T-helper 22 cell (primary cell): Measurements from ENCODE around the gene ROGDI.
A peak's percentile ranks its signal among the peaks of the same experiment; 100 is the strongest.

Experiments
- DNase-seq: peaks from one replicate; pipeline ENCODE4 v3.0.0-alpha.2; 2020; ENCODE audit warnings: low read depth

The ROGDI gene

DNA sequence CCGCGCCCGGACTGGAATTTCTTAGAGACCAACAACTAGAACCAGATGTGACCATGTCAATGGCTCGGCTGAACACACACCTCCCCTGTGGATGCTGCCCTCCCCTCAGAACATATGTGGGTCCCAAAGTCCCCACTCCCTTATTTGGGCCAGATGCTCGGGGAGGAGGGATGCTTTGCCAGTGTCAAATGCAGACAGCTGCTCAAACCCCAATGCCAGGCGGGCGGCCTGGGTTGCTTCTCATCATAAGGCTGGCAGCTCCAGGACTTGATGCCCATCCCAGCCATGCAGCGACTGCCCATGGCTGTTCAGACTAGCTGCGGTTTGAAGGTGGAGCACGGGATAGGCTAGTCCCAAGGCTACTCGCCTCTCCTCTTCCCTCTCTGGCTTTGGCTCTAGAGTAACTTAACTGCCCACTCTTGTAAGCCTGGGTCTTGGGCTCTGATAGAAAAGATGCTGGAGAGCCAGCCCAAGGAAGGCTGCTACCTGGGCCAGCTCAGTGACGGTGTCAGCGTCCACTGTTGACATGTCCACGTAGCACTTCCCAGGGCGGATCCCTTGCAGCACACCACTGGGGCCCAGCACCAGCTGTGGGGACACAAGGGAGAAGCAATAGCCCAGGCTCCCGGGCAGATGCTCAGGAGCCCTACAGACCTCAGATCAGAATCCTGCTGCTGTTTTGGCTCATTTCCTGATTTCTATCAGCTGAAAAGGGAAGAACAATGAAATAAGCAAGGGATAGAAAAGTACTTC, 11.0 kb upstream of the ROGDI start:
- DNase-seq: no peak

DNA sequence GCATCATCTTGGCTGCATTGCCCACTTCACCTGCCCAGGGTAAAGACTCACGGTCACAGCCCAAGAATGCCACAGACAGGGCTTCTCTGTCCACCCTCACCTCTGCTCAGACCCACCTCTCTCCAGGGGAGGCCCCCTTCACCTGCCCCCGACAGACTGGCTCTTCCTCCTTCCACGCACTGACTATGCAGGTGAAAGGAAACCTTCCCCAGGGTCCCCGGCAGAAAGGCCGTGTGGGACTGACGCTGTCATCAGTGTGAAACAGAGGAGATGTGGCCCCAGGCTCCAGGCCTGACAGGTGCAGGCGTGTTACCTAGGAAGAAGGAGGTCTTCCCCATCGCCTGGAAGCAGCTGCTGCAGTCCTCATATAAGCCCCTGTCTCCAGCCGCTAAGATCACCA, 9.3 kb upstream of the ROGDI start:
- DNase-seq: no peak

DNA sequence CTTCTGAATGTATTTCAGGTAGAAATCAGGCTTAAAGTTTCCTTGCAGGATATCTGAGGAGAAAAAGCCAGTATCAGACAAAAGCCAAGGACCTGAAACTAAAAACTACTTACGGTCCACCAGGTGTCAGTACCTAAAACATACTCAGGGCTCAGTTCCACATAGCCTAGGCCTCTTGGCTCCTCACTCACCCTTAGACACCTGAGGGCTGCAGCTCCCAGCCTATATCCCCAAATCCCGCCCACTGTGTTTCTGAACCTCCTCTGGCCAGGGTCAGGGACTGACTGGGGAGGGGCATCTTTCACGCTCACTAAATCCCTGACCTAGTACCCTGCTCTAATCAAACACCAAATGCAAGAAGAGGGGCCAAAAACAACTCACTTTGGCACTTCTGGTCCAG, 8.8 kb upstream of the ROGDI start:
- no peak for DNase-seq

DNA sequence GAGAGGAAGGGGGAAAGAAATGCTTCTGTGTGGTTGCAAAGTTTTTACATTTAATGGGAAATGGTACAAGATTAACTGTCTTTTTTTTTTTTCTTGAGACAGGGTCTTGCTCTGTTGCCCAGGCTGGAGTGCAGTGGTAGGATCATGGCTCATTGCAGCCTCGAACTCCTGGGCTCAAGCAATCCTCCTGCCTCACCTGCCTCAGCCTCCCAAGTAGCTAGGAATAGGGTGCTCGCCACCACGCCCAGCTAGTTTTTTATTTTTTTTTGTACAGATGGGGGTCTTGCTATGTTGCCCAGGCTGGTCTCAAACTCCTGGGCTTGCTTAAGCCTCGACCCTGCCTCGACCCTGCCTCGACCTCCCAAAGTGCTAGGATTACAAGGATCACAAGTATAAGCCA, 3.8 kb upstream of the ROGDI start:
- no peak for DNase-seq

DNA sequence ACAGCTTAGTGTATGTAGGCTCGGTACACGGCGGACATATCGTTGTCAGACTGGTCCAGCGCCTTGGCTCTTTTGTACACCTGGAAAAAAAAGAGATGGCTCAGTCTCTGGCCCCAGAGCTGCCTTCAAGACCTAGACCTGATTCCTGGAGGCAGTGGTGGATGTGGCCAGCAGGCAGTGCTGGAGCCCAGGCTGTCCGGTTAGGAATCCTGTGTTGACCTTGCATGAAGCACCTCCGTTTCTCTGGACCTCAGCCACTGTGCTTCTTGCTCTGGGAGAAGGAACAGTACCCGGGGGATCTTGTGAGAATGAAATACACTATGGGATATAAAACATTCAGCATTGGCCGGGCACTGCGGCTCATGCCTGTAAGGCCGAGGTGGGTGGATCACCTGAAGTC, 2.8 kb upstream of the ROGDI start:
- DNase-seq: no peak

DNA sequence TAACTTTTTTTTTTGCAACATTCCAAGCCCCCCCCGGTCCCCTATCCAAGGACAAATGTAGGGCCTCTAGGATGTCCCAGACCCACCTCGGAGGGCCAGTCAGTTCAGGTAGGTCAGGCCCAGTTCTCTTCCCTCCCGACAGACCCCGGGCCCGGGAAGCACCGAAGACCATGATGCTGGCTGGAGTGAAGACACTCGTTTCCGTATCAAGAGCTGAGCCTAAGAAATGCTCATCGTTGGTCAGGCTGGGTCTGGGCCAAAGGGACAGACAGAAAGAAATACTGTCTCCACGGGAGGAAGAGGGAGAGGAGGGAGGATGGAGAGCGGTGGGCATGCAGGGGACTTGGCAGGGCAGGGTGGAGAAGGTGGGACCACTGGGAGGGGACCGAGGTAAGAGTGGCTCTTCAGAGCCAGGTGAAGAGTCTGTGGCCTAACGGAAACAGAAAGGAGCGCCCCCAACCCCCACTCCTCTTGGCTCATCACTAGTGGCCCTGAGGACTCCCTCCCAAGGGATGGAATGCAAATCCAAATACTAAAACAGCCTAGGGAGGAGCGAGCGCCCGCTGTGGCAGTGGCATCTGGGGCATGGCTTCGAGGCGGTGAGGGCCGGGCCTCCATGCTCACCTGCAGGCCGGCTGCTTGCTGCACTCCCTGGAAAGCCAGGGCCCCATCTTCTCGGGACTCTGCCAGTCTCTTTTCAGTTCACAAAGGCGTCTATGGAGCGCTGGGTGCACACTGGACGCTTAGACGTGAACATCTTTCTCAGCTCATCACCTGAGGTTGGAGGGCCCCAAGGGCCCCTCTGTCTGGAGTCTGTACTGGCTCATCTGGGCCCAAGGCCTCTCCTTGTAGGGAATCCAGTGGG, 1.7 kb upstream of the ROGDI start:
- no peak for DNase-seq

DNA sequence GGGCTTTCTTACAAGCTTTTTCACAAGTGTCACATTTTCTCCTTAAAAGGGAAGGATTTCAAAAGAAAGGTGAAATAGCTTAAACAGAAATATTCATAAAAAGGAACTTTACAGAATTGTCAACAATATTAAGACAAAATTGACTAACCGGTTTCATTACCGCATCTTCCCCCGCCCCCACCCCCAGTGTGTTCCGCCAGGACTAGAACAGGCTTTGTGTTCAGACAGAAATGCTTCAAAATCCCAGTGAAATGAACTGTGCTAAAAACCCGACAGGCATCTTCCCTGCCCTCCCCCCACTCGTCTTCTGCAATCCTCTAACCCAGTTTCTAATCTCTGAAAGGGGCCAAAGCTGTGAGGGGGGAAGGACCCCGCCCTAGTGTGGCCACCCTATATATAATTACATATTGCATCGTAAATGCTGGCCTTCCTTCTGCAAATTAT, 990 bp upstream of the ROGDI start:
- DNase-seq: no peak

DNA sequence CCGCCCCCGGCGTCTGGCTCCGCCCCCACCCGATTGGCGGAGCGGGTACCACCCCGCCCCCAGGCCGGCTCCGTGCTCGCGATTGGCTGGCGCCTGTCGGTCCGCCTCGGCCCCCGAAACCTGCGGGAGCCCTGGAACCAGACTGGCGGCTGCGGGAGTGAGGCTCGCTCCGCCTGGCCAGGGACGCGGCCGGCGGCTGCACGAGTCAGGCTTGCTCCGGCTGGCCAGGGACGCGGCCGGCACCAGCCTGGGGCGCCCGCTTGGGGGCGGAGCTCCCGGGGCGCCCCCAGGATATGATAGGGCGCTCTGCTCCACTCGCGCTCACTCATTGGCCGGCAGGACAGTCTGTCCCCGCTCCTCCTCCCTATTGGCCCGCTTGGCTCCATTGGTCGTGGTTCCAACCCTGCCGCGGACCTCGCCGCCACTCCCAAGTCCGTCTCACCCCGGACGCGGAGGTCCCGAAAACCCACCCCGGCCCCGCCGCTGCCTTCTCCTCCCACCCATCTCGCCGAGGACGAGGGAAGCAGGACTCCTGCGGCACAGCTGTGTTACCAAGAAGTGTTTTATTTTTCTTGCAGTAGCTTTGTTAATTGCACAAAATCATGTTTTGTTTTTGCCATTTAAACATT, 340 bp upstream of the ROGDI start:
- peak; percentile 81 for DNase-seq

DNA sequence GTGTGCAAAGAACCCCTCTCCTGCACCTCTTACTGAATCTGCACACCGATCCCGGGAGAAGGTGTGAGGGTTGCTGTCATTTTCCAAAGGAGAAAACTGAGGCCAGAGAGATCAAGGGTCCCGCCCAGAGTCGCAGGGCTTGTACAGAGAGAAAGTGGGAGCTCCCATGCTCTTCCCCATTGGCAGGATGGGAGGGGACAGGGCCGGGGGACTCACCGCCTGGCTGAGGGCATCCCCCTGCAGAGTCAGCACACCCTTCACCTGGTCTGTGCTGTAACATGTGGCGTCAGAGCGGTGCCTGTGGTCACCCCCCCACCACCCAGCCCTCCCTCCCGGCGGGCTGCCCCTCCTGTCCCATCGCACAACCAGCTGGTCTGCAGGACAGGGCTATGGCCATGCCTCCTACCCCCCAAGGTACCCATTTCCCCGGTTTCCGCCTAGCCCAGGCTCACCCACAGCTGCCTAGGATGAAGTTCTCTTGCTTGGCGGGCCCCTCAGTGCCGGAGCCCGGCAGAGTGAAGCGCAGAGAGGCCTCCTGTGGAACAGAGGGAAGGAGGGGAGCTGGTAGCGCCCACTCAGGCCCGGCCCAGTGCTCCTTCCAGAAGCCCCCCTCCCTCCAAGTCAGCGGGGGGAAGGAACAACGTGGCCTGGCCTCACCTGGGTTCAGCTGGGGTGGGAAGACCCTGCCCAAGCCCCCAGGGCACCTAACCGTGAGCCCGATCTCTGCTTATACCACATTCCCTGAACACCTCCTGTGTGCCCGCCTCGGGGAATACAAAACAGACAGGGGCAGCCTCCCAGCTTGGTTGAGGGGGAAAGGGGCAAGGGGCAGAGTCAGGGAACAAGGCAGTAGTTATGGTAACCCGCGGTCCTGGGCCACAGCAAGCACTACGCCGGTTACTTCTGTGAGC, 1.1 kb downstream of the ROGDI start:
- DNase-seq: no peak

DNA sequence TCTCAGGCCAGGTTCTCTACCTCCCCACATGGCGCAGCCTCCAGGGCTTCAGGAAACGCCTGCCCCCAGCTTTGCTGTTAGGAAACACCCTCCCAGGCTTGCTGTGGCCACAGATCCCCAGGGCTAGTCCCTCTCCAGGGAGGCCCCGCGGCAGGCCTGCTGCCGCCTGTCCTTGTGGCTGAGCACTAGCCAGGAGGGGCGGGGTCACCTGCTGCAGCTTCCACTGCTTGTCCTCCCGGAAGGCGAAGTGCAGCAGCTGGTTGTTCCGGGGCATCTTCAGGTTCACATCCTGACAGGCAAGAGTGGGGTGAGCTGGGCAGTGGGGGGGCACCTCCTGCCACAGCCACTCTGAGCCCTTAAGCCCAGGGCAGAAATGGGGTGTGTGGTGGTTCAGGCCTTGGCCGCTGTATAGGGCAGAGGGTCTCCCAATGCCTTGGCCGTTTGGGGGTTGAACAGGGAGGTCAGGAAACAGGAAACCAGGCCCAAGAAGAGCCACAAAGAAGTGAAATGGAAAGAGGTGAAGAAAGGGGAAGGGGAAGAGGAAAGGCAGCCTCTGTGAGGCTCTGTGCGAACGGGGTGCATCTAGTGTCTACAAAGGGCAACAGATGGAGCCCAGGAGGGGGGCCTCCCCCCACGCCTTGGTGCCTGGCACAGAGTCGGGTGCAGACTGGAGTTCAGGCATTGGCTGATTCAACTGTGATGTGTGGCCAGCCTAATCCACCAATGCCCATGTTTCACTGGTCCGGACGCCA, 2.0 kb downstream of the ROGDI start:
- DNase-seq: no peak

DNA sequence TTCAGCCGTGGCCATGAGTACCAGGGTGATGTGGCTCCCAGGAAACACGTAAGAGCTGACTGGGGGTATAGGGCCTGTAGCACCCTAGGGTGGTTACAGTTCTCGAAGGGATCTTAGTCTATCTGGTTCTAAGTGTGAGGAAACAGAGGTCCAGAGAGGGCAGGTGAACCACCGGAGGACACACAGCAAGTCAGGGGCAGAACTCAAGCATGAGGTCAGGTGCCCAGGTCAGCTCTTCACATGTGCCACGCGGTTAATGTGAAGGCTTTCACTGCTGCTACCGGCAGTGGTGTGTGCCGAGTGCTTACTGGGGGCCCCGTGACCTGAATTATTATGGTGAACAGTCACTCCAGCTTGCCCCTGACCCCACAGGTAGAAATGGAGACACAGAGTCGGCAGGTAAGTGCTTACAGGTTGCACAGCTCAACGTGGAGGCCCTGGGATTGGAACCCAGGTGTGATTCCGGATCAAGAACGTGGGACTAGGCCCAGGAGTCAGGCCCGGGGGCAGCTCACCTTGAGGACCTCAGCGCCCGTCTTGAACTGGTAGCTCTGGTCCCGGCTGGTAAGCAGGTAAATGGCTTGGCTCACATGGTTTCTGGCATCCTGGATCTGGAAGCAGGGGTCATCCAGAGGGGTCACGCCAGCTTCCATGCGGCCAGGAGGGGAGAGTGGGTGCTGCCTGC, 3.1 kb downstream of the ROGDI start:
- no peak for DNase-seq

DNA sequence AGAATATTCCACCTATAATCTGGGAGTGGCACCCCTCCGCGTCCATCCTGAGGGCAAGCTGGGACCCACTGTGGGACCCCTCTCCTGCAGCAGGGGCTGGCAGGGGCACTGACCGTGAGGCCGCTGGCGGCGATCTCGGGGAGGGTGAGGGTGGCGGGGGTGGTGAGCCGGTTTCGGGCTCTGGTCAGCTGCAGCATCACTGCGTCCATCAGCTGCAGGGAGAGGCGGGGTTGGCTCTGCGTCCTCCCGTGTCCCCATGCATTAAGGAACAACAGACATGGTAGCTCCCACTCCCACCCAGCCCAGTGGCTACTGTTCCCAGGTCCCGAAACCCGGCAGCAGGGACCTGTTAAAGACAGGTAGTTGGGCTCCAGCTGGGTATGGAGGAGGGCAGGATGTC, 4.0 kb downstream of the ROGDI start:
- no peak for DNase-seq

DNA sequence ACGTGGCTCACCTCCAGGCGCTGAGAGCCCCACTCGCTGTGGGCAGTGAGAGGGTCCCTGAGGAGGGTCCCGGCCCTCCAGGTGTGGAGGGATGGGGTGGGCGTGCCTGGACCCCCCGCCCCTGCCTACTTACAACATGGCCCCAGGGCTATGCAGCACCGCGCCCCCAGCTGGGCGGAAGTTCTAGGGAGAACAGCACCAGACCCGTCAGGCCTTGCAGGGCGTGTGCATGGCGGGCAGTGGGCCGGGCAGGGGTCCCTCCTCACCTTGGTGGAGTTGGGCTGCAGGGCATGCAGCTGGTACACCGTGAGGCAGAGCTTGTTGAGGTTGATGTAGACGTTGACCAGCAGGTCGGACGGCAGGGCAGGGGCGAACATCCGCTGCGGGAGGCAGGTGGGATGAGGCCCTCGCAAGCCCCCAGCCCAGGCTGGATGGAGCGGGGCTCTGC, 4.6 kb downstream of the ROGDI start:
- no peak for DNase-seq

DNA sequence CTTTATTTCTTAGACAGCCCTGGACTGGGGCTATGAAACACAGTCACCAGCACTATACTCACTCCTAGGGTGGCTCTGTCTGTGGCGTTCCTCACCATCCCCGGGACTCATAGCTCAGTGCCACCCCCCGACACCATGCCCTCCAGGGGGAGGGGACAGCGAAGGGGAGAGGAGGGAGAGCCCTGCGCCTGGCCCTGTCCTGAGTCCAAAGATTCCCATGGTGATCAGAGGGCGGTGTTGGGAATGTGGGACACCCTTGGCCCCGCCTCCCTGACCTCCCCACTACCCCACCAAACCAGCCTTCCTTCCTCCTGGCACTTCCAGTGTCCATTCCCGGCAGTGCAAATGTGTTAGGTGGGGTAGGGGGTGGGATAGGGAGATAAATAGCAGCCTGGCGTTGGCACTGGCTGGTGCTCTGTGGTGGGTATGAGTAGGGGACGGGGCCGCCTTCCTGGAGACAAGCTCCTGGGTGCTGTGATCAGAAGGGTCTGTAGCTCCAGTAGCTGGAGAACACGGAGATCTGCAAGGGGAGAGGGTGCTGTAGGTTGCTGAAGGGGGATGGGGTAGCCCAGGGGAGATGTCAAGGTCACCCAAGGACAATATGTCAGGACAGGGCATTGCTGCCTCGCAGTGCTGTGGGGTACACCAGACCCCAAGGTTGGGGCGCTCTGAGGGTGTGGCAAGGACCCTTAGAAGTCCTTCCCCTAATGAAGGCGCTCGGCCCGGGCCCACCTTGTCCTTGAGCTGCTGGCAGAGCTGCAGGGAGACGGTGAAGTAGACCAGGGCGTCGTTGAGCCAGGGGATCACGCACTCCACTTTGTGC, 5.2 kb downstream of the ROGDI start:
- no peak for DNase-seq

DNA sequence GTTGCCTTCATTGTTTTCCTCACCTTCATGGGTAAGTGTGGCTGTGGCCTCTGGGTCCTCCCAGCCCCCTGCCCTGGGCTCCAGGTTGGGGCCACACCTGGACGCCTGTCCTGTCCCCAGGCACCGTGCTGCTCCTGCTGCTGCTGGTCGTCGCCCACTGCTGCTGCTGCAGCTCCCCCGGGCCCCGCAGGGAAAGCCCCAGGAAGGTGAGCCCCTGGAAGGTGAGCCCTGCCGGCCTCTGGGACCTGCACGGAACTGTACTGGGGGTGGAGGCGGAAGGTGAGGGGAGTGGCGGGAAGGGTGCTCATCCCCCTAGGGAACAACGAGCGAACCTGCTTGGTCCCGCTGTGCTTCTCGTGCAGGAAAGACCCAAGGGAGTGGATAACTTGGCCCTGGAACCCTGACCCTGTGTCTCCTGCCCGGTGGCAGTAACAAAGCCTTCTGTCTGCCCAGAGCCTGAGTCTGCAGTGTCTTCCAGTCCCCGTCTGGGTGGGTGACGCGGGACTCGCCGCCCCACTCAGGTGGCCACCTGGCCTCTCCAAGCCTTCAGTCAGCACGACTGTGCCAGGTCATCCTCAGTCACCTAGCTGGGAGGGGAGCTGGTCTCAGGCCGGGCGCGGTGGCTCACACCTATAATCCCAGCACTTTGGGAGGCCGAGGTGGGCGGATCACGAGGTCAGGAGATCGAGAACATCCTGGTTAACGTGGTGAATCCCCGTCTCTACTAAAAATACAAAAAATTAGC, 6.4 kb downstream of the ROGDI start:
- no peak for DNase-seq

DNA sequence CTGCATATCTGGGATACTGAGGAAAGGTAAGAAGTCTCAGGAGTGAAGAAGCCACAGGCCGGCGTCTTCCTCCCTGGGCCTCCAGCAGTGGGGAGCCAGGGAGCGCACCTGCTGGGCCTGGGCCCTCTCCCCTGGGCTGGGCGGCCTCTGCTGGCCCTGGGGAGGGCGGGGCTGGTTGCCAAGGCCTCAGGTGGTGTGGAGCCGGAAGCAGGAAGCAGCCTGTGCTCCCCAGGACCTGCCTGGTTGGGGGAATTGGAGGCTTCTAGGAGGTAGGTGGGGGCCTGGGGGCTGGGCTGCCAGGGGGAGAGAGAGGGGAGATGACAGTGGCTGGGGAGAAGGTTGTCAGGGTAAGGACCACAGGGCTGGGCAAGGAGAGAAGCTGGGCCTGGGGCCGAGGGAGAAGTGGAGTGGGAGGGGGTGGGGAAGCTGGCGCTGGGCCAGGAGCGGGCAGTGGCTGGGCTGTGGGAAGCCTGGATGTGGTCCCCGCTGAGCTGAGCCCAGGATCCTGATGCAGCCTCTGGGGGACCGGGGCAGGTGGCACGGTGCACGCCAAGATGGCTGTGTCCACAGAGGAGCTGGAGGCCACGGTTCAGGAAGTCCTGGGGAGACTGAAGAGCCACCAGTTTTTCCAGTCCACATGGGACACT, 7.1 kb downstream of the ROGDI start, which contains the start of gene SMIM22:
TSS of gene SMIM22 (plus strand) at position 189 of the 647 bp plus-strand sequence. CDS start at position 555, 366 bp downstream.
- DNase-seq: no peak

DNA sequence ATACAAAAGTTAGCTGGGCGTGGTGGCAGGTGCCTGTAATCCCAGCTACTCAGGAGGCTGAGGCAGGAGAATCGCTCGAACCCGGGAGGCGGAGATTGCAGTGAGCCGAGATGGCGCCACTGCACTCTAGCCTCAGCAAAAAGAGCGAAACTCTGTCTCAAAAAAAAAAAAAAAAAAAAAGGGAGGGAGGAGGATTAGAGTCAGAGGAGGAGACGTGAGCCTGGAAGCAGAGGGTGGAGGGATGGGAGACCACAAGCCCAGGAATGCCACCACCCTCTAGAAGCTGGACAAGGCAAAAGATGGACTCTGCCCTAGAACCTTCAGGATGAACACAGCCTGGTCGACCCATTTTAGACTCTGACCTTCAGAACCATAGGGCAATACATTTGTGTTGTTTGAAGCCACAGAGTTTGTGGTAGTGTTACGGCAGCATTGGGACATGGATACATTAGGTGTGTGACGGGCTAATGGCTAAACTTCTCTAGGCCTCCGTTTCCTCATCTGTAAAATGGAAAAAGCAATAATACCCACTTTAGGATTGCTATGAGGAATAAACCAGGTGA, 9.4 kb downstream of the ROGDI start:
- no peak for DNase-seq

DNA sequence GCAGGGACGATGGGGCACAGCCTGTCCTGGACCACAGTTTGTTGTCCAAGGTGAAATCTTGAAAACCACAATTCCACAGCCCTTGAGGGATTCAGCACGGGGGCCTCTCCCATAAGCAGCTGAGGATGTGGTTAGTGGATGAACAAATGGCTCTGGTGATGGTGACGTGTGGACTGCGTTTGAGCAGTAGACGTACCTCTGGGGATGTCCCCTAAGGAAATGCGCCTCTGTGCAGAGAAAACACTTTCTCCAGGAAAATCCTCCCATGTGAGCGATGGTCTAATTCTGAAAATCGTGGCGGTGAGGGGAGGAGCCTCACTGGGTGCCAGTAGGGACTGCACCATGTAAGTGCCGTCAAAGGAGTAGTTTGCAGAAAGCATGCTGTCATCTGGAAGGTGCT, 11.6 kb downstream of the ROGDI start:
- DNase-seq: no peak
